Measurements from ENCODE around the gene FKBP10.

DNA sequence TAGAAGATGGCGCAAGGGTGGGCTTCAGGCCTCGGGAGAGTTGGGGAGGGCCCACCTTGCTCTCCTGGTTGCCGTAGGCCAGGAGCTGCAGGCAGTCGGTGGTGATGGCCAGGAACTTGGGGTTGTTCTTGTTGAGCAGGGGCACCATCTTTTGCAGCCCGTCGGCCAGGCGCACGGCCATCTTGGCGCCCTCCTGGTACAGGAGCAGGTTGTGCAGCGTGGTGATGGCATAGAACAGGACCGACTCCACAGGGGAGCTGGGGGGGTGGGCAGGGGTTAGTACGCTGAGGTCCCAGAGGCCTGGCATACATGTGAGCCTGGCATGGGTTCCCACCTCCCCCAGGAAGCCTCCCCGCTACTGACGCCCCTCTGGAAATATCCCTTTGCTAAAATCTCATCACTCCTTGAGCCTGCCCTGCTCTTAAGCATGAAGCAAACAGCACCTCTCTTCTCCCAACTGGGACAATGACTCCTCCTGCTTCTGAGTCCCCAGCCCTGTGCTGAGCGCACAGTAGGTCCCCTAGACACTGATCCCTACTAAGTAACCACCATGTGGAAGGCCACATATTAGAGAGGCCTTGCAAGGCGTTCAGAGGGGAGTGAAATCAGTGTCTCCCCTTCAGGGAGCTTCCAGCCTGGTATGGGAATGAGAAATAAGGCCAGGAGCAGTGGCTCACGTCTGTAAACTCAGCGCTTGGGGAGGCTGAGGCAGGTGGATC lies 45.3 kb upstream of the FKBP10 start:
- TF ChIP-seq, protein P1, sequence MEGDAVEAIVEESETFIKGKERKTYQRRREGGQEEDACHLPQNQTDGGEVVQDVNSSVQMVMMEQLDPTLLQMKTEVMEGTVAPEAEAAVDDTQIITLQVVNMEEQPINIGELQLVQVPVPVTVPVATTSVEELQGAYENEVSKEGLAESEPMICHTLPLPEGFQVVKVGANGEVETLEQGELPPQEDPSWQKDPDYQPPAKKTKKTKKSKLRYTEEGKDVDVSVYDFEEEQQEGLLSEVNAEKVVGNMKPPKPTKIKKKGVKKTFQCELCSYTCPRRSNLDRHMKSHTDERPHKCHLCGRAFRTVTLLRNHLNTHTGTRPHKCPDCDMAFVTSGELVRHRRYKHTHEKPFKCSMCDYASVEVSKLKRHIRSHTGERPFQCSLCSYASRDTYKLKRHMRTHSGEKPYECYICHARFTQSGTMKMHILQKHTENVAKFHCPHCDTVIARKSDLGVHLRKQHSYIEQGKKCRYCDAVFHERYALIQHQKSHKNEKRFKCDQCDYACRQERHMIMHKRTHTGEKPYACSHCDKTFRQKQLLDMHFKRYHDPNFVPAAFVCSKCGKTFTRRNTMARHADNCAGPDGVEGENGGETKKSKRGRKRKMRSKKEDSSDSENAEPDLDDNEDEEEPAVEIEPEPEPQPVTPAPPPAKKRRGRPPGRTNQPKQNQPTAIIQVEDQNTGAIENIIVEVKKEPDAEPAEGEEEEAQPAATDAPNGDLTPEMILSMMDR (IDR thresholded peaks at IDR 0.05): no peak
- no peak for TF ChIP-seq POLR2A (IDR thresholded peaks at IDR 0.05)

All from heart left ventricle (tissue), 13 donors.